GM12891 (cell line): ENCODE results near the gene PLPPR3.
"Not testable (repeated sequence)": the region's sequence is repeated elsewhere in the genome, so short reads cannot be mapped to it uniquely, and the experiment has no call there.

ENCODE experiments used
- DNase-seq: peaks from one replicate; pipeline ENCODE4 v3.0.0; 2011; ENCODE audit warnings: low spot score; ENCODE audit not compliant: insufficient read length
- FAIRE-seq: peaks from 2 replicates; lab custom pipeline; 2011; peaks lifted over from hg19 to GRCh38; lab: Jason Lieb, UNC
- PAX5 ChIP-seq: IDR thresholded peaks from 2 replicates; pipeline ENCODE4 v1.6.1; 2011; ENCODE audit warnings: low read length, moderate library complexity, mild to moderate bottlenecking; ENCODE audit not compliant: insufficient read depth, severe bottlenecking
- POLR2A ChIP-seq: IDR thresholded peaks from 2 replicates; pipeline ENCODE4 v1.6.1; 2011; ENCODE audit warnings: low read depth, low read length, control low read depth
- POLR2AphosphoS5 ChIP-seq: IDR thresholded peaks from 2 replicates; pipeline ENCODE4 v1.6.1; 2011; ENCODE audit warnings: low read depth, low read length, control low read depth
- POU2F2 ChIP-seq: IDR thresholded peaks from 2 replicates; pipeline ENCODE4 v1.6.1; 2011; ENCODE audit warnings: low read depth, mild to moderate bottlenecking, control low read depth, low read length, moderate library complexity
- SPI1 ChIP-seq: IDR thresholded peaks from 2 replicates; pipeline ENCODE4 v1.6.1; 2011; ENCODE audit warnings: low read depth, low read length, control low read depth
- TAF1 ChIP-seq: IDR thresholded peaks from 2 replicates; pipeline ENCODE4 v1.6.1; 2011; ENCODE audit warnings: low read depth, low read length, control low read depth

Gene PLPPR3

DNA sequence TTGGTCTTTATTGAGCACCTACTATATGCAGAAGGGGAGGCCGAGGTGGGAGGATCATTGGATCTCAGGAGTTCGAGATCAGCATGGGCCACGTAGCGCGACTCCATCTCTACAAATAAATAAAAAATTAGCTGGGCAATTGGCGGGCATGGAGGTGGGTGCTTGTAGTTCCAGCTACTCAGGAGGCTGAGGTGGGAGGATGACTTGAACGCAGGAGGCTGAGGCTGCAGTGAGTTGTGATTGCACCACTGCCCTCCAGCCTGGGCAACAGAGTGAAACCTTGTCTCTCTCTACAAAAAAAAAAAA is 41.5 kb upstream of the PLPPR3 start:
- FAIRE-seq, result no peak
- no peak for DNase-seq
- TF ChIP-seq POLR2A (no peak), SPI1 (no peak), TAF1 (no peak), POU2F2 (no peak), POLR2AphosphoS5 (no peak), PAX5 (no peak)

DNA sequence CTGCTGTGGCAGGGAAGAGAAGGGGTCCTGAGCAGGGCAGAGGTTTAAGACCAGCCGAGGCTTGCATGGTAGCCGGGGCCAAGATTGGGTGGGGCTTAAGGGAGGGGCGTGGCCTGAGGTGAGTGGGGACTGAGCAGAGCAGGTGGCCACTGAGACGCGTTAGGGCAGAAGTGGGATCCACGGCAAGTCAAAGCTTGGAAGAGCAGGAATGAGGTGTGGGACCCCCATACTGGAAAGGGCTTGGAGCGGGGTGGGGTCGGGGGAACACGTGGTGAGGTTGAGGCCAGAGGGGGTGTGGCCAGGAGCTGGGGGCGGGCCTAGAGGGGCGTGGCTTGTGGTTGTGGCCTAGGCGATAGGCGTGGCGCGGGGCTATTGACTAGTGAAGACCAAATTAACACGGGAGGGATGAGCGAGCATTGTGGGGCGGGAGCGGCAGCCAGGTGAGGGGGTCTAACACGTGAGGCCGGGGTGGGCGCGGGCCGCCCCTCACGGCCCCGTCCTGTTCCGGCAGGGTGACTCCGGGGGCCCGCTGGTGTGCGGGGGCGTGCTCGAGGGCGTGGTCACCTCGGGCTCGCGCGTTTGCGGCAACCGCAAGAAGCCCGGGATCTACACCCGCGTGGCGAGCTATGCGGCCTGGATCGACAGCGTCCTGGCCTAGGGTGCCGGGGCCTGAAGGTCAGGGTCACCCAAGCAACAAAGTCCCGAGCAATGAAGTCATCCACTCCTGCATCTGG is 41.0 kb upstream of the PLPPR3 start:
- no peak for DNase-seq
- TF ChIP-seq POU2F2 (no peak), PAX5 (no peak), POLR2A (no peak), TAF1 (no peak), SPI1 (no peak), POLR2AphosphoS5 (no peak)
- peak; percentile 38 for FAIRE-seq

DNA sequence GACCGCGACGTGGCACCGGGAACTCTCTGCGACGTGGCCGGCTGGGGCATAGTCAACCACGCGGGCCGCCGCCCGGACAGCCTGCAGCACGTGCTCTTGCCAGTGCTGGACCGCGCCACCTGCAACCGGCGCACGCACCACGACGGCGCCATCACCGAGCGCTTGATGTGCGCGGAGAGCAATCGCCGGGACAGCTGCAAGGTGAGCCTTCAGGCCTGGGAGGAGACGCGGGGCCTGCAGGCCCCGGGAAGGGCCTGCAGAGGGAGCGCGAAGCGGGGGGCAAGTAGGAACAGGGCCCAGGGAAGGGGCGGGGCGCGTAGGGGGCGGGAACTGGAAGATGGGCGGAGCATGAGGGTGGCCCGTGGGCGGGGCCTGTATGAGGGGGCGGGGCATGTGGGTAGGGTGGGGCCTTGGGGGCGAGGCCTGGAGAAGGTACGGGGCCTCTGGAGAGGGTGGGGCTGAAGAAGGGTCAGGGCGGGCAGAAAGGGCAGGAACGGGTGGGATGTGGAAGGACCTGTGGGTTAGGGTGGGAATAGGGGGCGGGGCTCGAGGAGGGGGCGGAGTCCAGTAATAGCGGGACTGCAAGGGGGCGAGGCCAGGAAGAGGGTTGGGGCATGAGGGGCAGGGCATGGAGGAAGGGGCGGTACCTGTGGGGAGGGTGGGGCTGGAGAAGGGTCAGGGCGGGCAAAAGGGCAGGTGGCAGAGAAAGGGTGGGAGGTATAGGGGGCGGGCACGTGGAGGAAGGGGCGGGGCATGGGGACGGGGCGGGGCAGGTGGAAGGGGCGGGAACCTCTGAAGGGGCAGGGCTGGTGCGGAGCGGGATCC is 40.2 kb upstream of the PLPPR3 start:
- no peak for DNase-seq
- TF ChIP-seq TAF1 (no peak), POLR2AphosphoS5 (no peak), POLR2A (no peak), POU2F2 (no peak), PAX5 (no peak)

DNA sequence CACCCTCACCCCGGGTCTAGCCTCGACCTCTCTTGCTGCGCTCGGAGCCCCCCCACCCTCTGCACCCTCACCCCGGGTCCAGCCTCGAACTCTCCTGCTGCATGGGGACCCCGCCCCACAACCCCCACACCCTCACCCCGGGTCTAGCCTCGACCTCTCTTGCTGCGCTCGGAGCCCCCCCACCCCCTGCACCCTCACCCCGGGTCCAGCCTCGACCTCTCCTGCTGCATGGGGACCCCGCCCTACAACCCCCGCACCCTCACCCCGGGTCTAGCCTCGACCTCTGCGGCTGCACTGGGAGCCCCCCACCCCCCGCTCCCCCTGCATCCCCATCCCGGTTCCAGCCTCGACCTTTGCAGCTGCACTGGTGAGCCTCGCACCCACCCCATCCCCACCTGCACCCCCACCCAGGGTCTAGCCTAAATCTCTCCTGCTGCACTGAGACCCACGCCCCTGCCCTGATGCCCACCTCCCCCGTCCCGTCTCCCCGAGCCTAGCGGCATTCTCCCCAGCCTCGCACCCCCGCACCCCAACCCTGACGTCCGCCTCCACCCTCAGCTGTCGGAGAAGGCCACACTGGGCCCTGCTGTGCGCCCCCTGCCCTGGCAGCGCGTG is 39.5 kb upstream of the PLPPR3 start:
- no peak for DNase-seq
- FAIRE-seq, result no peak
- TF ChIP-seq SPI1, result no peak
- no peak for TF ChIP-seq POLR2AphosphoS5
- no peak for TF ChIP-seq PAX5
- TF ChIP-seq TAF1, result no peak

More for the DNA sequence above, 40.2 kb upstream of the PLPPR3 start:
- no peak for FAIRE-seq

DNA sequence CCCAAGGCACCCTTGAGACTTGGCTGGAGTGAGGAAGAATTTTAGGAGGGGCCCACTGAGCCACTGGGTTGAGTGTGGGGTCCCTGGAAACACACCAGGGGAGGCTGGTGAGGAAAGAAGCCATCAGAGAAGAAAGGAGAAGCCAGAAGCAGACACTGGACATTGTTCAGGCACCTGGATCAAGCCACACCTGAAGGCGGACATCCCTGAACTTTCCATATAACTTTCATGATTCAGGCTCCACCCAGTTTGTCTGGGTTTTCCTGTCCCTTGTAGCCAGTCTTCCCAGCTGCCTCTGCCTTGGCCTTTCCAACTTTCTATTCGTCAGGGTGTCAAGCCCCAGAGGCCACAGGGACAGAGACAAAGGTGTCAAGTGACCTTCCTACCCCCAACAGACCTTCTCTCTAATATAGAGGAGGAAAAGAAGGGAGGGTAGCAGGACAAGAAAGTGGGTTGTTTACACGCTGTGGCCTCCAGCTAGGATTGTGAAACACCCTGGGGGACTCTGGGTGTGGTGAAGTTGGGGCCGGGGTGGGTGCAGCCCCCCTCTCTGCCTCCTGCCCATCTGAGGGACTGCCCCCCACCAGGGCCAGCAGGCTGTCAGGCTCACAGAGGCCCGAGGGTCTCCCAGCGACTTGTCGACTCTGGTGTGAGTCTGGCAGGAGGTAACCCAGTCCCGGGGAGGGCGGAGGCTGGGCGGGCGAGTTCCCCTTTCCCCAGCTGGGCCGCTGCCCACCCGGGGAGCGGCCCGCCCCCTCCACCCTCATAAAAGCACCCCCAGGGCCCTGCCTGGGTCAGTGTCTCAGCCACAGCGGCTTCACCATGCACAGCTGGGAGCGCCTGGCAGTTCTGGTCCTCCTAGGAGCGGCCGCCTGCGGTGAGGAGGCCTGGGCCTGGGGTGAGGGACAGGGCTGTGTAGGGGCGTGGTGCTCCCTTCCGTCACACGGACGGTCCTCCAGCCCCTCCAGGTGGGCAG is 37.4 kb upstream of the PLPPR3 start, which contains the start of gene CFD:
Gene CFD, plus strand, starts transcription at position 797 of the 976 bp plus-strand sequence. Its CDS starts 26 bp downstream, at position 823.
- TF ChIP-seq POLR2A (no peak), POLR2AphosphoS5 (no peak), PAX5 (no peak), SPI1 (no peak), POU2F2 (no peak), TAF1 (no peak)
- FAIRE-seq, result no peak
- no peak for DNase-seq

DNA sequence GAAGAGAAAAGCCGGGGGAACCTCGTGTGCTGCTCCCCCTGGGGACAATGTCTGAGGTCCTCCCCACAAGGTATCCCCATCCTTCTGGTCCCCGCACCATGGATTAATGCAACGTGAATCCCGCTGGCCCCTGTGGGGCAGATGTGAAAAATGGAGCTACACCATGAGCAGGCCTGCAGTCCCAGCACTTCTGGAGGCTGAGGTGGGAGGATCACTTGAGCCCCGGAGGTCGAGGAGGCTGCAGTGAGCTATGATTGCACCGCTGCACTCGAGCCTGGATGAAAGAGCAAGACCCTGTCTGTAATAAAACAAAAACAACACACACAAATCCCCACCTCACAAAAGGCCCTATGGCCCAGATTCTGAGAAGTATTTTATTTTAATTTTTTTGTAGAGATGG is 36.5 kb upstream of the PLPPR3 start:
- DNase-seq, result no peak
- no peak for FAIRE-seq
- no peak for TF ChIP-seq POU2F2
- TF ChIP-seq PAX5, result no peak

DNA sequence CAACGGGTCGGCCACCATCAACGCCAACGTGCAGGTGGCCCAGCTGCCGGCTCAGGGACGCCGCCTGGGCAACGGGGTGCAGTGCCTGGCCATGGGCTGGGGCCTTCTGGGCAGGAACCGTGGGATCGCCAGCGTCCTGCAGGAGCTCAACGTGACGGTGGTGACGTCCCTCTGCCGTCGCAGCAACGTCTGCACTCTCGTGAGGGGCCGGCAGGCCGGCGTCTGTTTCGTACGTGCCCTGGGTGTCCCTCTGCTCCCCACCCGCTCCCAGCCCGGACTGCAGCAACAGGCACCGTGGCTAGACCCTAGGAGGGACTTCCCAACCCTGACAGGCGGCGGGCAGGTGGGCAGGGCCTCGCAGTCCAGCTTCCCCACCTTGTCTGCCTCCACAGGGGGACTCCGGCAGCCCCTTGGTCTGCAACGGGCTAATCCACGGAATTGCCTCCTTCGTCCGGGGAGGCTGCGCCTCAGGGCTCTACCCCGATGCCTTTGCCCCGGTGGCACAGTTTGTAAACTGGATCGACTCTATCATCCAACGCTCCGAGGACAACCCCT is 33.9 kb upstream of the PLPPR3 start:
- no peak for DNase-seq
- TF ChIP-seq POLR2AphosphoS5 (no peak), PAX5 (no peak), SPI1 (no peak), POLR2A (no peak), TAF1 (no peak), POU2F2 (no peak)
- FAIRE-seq, result no peak

DNA sequence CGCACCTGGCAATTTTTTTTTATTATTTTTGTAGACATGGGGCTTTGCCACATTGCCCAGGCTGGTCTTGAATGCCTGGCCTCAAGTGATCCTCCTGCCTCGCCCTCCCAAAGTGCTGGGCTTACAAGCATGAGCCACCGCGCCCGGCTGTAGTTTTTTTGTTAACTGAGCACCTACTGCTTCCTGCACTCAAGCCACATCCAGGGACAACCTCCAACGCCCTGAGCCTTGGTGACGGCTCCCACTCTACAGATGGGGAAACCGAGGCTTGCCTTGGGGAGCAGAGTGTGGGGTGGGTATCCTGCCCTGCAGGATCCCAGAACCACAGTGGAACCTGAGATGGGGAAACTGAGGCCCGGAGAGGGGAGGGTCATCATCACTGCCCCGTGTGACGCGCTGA is 33.4 kb upstream of the PLPPR3 start:
- DNase-seq, result no peak
- TF ChIP-seq POU2F2 (no peak), TAF1 (no peak), PAX5 (no peak), POLR2AphosphoS5 (no peak), SPI1 (no peak), POLR2A (no peak)
- no peak for FAIRE-seq

DNA sequence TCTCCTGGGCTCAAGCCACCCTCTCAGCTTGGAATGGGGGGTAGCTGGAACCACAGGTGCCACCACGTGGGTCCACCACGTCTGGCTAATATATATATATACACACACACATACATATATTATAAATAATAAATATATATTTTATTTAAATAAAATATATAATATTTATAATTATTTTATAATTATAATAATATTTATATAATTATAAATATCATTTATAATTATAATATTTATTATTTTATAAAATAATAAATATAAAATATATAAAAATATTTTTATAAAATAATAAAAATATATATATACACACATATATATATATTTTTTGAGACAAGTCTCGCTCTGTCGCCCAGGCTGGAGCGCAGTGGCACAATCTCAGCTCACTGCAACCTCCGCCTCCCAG is 32.8 kb upstream of the PLPPR3 start:
- DNase-seq (no peak), FAIRE-seq (no peak)
- TF ChIP-seq SPI1 (no peak), TAF1 (no peak), POLR2A (no peak), POLR2AphosphoS5 (no peak), PAX5 (no peak), POU2F2 (no peak)

DNA sequence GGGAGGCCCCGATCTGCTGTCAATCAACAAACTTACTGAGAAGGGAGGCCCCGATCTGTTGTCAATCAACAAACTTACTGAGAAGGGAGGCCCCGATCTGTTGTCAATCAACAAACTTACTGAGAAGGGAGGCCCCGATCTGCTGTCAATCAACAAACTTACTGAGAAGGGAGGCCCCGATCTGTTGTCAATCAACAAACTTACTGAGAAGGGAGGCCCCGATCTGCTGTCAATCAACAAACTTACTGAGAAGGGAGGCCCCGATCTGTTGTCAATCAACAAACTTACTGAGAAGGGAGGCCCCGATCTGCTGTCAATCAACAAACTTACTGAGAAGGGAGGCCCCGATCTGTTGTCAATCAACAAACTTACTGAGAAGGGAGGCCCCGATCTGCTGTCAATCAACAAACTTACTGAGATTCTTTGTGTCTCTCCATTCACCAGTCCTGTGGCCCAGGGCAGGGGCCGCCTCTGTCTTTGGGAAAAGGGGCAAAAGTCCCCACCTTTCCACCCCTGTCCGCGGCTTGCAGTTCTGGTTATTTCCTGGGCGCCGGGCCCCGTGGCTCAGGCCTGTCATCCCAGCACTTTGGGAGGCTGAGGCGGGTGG is 32.0 kb upstream of the PLPPR3 start:
- FAIRE-seq, DNase-seq: not testable (repeated sequence)
